Measurements from ENCODE around the gene KRT76.

KRT76 gene

GRCh38 chr12:52776913-52777395 lies at the start of gene KRT76:
KRT76 (minus strand) TSS chr12:52777345; CDS start chr12:52777291, 54 bp downstream.
- DNase-seq = no peak

- DNase-seq = no peak
These were observed 48.8 kb upstream of the KRT76 start for GRCh38 chr12:52825961-52826360.

GRCh38 chr12:52824741-52825410 lies 47.7 kb upstream of the KRT76 start:
- no peak for DNase-seq

GRCh38 chr12:52823761-52824450 lies 46.8 kb upstream of the KRT76 start:
- no peak for DNase-seq

GRCh38 chr12:52822771-52823510 lies 45.8 kb upstream of the KRT76 start:
- DNase-seq = no peak

- no peak for DNase-seq
These were observed 44.9 kb upstream of the KRT76 start for GRCh38 chr12:52821826-52822660.

GRCh38 chr12:52821071-52821730 lies 44.1 kb upstream of the KRT76 start:
- no peak for DNase-seq

GRCh38 chr12:52820521-52820920 lies 43.4 kb upstream of the KRT76 start:
- no peak for DNase-seq

GRCh38 chr12:52819731-52820510 lies 42.8 kb upstream of the KRT76 start:
- DNase-seq = no peak

- no peak for DNase-seq
These were observed 41.8 kb upstream of the KRT76 start for GRCh38 chr12:52818887-52819420.

GRCh38 chr12:52818388-52818787 lies 41.2 kb upstream of the KRT76 start:
- DNase-seq = no peak

- DNase-seq = no peak
These were observed 40.6 kb upstream of the KRT76 start for GRCh38 chr12:52817699-52818238.

- DNase-seq = no peak
These were observed 40.0 kb upstream of the KRT76 start for GRCh38 chr12:52817003-52817698.

- DNase-seq = no peak
These were observed 38.8 kb upstream of the KRT76 start for GRCh38 chr12:52815676-52816588.

- no peak for DNase-seq
These were observed 38.0 kb upstream of the KRT76 start for GRCh38 chr12:52815161-52815560.

GRCh38 chr12:52814710-52815155 lies 37.6 kb upstream of the KRT76 start:
- DNase-seq = no peak

GRCh38 chr12:52813885-52814709 lies 37.0 kb upstream of the KRT76 start, which contains the start of gene KRT4:
KRT4 (minus strand) TSS chr12:52814116; CDS start chr12:52814058, 58 bp downstream.
- no peak for DNase-seq
